NCI-H2081 (cell line): ENCODE results near the gene SECTM1.

ENCODE experiments used
- DNase-seq, 2 experiments: peaks; one replicate each; lab custom pipeline; 2025; lab: John Stamatoyannopoulos, UW

The SECTM1 gene

GRCh38 chr17:82299452-82299851 lies 34.1 kb downstream of the SECTM1 start:
- no peak for DNase-seq

- no peak for DNase-seq
These were observed 34.8 kb downstream of the SECTM1 start for GRCh38 chr17:82298538-82299421.

- DNase-seq, result peak; percentile 71 to 83
These were observed 35.6 kb downstream of the SECTM1 start for GRCh38 chr17:82297714-82298537.

GRCh38 chr17:82297280-82297713 lies 36.3 kb downstream of the SECTM1 start:
- DNase-seq, result peak in 1 of 2 experiments; percentile 54

- DNase-seq, result peak in 1 of 2 experiments; percentile 36
These were observed 36.9 kb downstream of the SECTM1 start for GRCh38 chr17:82296511-82297279.

- DNase-seq, result no peak
These were observed 38.1 kb downstream of the SECTM1 start for GRCh38 chr17:82295472-82295814.

- no peak for DNase-seq
These were observed 39.3 kb downstream of the SECTM1 start for GRCh38 chr17:82294064-82294773.

- peak; percentile 99 to 100 for DNase-seq
These were observed 41.1 kb downstream of the SECTM1 start for GRCh38 chr17:82292251-82293154.

GRCh38 chr17:82291582-82292250 lies 41.9 kb downstream of the SECTM1 start:
- DNase-seq, result no peak

- DNase-seq, result peak in 1 of 2 experiments; percentile 18
These were observed 45.4 kb downstream of the SECTM1 start for GRCh38 chr17:82287868-82288801.

GRCh38 chr17:82287013-82287867 lies 46.3 kb downstream of the SECTM1 start:
- DNase-seq, result no peak

GRCh38 chr17:82285141-82285540 lies 48.4 kb downstream of the SECTM1 start:
- DNase-seq, result no peak

GRCh38 chr17:82283208-82283749 lies 50.3 kb downstream of the SECTM1 start:
- peak in 1 of 2 experiments; percentile 32 for DNase-seq

- no peak for DNase-seq
These were observed 51.0 kb downstream of the SECTM1 start for GRCh38 chr17:82282239-82283207.

GRCh38 chr17:82281502-82282238 lies 51.9 kb downstream of the SECTM1 start:
- no peak for DNase-seq

- no peak for DNase-seq
These were observed 52.5 kb downstream of the SECTM1 start for GRCh38 chr17:82281076-82281475.
